Stimulated activated CD4-positive, alpha-beta T cell treated with anti-CD3 and anti-CD28 coated beads, Interleukin-12 subunit alpha, Interleukin-12 subunit beta, amount 100 ng/mL, for 48 hours (primary cell): Measurements from ENCODE around the gene CR1L.
"Not testable (repeated sequence)": the region's sequence is repeated elsewhere in the genome, so short reads cannot be mapped to it uniquely, and the experiment has no call there.

Source experiments
- DNase-seq, 3 donors: peaks; one replicate each; pipeline ENCODE4 v3.0.0-alpha.2; 2020; ENCODE audit warnings: low read depth in 2 of 3, low spot score in 1 of 3

Gene CR1L

GRCh38 chr1:207680590-207681388 lies 35.9 kb downstream of the CR1L start:
- DNase-seq: not testable (repeated sequence)

GRCh38 chr1:207682872-207683434 lies 38.0 kb downstream of the CR1L start:
- DNase-seq: not testable (repeated sequence)

DNA sequence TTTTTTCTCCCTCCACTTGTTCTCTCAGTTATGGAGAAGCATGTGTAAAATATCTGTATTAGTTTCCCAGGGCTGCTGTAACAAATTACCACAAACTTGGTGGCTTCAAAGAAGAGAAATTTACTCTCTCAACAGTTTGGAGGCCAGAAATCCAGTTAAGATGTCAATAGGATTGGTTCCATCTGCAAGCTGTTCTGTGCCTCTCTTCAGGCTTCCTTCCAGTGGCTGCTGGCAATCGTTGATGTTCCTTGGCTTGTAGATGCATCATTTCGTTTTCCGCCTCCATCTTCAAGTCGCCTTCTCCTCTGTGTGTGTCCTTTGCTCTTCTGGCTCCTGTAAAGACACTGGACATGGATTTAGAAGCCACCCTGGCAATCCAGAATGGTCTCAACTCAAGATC lies 45.6 kb downstream of the CR1L start:
- DNase-seq: not testable (repeated sequence)

GRCh38 chr1:207691010-207691409 lies 46.1 kb downstream of the CR1L start:
- DNase-seq: no peak

DNA sequence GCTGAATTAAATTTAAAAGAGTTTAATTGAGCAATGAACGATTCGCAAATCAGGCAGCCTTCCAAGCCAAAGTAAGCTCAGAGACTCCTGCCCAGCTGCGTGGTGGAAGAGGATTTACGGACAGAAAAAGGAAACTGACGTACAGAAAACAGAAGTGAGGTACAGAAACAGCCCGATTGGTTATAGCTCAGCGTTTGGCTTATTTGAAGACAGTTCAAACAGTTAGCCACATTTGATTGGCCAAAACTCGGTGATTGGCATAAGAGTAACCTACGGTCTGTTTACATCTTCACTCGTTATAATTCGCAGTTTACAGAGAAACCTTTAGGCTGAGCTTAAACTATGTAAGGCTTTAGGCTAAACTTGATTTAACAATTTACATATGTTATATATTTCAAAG lies 46.9 kb downstream of the CR1L start:
- no peak for DNase-seq

DNA sequence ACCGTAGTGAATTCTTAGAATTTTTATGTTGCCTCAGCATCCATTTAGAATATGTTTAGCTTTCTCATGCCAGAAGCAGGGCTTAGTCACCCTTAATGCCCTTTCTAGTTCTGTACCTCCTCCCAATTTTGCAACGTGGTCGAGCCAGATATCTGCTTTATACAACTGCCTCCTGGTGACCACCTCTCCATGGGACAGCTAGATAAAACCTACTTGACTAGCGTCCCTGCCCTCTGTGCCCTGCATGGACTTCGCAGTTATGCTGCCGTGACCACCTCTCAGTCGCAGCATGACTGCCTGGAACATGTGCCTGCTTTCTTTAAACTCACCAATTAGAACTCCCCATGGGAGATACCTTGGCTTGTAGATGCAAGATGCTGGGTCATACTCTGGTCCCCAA lies 47.4 kb downstream of the CR1L start:
- DNase-seq: not testable (repeated sequence)

DNA sequence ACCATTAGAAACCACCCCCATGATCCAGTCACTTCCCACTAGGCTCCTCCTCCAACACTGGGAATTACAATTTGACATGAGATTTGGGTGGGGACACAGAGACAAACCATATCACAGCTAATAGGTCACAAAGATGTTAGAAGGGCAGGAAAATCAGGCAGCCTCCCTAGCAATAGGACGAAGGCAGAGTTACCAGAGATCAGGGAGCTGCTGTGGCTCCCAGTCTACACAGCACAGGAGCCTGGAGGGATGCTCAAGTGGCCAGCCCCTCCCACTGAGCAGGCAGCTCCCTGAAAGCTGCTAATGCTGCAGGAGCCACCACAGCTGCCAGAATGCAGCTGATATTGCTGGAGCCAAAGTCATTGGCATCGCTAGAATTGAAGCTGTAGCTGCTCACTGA lies 51.0 kb downstream of the CR1L start:
- no peak for DNase-seq

GRCh38 chr1:207698822-207699483 lies 54.0 kb downstream of the CR1L start:
- DNase-seq: peak; percentile 11 to 34 (median 15)

GRCh38 chr1:207702317-207702716 lies 57.4 kb downstream of the CR1L start:
- no peak for DNase-seq

- no peak for DNase-seq
Measured at GRCh38 chr1:207703712-207704111, 58.8 kb downstream of the CR1L start.

DNA sequence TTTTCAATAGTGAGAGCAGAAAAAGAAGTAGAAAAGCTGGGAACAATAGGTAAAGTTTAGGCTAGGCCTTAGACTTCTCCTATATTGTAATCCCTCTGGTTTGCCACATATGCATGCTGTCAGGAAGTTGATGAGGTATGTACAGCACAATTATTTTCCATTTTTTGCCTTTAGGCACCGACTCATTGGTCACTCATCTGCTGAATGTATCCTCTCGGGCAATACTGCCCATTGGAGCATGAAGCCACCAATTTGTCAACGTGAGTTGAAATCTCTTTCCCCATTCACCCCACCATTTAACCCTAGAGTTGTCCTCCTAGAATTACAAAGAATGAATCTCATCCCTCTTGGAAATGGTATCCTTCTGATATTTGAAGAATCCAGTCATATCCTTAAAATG lies 63.1 kb downstream of the CR1L start:
- DNase-seq: not testable (repeated sequence)

DNA sequence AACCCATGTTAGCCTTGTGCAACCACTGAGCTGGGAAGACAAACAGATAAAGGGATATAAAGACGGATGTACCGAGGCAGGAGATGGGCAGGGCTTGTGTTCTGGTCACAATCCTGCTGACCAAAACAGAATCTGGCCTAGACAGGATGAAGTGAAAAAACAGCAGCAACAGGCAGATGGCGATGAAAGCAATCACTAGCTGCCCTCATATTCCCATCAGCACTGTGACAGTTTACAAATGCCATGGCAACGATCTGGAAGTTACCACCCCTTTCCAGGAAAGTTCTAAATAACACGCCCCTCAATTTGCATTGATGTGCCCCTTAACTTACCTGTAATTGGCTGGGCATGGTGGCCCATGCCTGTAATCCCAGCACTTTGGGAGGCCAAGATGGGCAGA lies 66.4 kb downstream of the CR1L start:
- no peak for DNase-seq

DNA sequence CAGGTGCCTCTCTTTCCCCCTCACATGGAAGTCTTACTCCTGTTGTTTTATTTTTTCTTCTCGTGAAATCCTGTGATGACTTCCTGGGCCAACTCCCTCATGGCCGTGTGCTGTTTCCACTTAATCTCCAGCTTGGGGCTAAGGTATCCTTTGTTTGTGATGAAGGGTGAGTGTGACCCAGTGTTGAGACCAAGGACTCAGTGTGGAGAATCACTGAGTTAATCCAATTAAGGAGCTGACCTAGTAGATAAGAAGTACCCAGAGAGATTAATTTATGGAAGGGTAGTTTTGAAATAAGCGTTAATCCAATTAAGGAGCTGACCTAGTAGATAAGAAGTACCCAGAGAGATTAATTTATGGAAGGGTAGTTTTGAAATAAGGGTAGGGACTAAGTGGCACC lies 67.8 kb downstream of the CR1L start:
- not testable (repeated sequence) for DNase-seq

GRCh38 chr1:207713529-207713928 lies 68.6 kb downstream of the CR1L start:
- no peak for DNase-seq

GRCh38 chr1:207719234-207719633 lies 74.3 kb downstream of the CR1L start:
- DNase-seq: no peak

DNA sequence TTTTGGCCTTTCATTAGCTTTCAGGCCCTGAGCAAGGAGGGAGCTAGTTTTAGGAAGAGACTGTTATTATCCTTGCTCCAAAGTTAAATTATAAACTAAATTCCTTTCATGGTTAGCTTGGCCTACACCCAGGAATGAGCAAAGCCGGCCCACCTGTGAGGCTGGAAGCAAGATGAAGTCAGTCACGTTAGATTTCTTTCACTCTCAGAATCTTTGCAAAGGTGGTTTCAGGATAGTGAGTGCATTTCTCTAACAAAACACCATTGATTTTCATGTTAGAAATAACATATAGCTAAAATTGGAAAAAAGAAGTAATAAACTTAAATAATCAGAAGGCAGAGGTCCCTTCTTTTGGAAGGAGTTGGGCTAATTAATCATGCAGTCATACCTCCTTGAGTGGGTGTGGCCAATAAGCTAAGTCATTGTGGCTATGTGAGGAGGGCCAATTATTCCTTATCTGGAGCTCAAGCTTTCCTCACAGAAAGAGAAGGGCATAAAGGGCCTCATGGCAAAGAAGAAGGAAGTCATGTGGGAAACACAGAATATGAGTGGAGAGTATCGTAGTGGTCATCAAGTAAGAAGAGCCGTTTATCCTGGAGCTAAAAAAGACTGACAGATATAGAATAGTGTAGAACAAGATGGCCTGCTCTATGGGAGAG lies 83.4 kb downstream of the CR1L start:
- DNase-seq: not testable (repeated sequence)

GRCh38 chr1:207737503-207738157 lies 92.7 kb downstream of the CR1L start:
- DNase-seq: not testable (repeated sequence)

DNA sequence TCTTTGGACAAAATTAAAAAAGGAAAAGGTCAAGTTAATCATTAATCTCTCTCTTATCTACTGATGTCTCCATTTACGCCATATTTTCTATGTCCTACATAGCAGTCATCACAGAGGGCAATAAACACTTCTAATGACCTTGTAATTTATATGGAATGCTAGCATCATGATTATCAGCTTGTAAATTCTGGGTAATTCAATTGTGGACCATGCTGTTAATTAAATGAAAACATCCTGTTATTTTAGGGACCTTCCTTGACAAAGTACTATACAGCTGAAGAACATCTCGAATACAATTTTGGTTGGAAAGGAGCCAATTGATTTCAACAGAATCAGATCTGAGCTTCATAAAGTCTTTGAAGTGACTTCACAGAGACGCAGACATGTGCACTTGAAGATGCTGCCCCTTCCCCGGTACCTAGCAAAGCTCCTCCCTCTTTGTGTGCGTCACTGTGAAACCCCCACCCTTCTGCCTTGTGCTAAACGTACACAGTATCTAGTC lies 93.3 kb downstream of the CR1L start:
- DNase-seq: not testable (repeated sequence)

DNA sequence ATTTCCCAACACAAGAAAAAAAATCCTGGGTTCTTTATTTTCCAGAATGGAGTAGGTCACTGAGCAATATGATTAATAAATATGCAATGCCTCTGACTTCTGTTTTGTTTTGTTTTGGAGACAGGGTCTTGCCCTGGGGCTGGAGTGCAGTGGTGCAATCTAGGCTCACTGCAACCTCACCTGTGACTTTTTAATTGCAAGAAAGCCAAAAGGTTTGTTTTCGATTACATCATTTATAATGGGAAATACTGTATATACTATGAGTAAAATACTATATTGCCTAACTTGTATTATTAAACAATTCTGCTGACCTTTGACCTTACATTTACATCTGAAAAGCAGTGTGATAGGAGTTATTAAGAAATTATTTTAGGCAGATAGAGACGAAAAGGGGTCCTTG lies 95.3 kb downstream of the CR1L start:
- DNase-seq: no peak

DNA sequence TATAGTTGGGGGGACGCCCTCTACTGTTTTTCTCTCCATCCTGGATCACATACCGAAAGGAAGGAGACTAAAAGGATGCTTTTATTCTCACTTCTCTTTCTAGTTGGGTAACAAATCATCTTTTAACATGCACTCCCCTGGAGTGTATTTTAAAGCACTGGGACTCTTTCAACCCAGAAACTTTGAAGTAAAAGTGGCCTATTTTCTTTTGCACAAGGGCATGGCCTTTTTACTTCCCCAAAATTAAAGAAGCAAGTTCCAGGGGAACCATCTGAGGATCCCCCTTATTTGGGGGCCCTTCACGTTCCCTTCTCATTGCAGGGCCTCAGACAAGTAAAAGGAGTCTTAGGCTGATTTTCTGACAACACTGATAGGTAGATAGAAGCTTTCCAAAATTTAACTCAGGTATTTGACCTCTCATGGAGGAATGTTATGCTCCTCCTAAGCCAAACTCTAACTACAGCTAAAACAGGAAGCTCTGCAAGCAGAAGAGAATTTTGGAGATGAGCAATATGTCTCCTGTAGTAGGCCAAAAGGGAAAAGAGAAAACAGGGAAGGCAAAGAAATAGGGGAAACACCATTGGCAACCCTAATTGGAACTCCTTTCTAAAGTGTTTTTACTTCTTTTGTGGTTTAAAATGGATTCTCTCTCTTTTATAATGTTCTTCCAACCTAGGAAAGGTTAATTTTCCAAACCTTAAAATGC lies 98.1 kb downstream of the CR1L start:
- no peak for DNase-seq
